GM23338 (cell line): ENCODE measurements around the gene CEP350. TPM values are rescaled to one million over a fixed set of nuclear protein-coding genes. Genes with fewer than 3 reads are reported as not detected.

Experiments used
- ATAC-seq: fragments of 200-7000 bp; cut with Tn5 transposase; 3 replicates; pipeline ENCODE4 v1.9.1; 2020
- DNase-seq: peaks from one replicate; pipeline ENCODE4 v3.0.0-alpha.2; 2015; ENCODE audit warnings: low spot score
- H2AFZ ChIP-seq: fragments of 200-600 bp; sonication (generic); 2 replicates; pipeline ENCODE4 v1.8.0; 2016; ENCODE audit warnings: antibody characterized with exemption, mild to moderate bottlenecking, moderate library complexity
- H3F3A ChIP-seq: fragments of 200-600 bp; sonication (generic); replicated peaks from 2 replicates; pipeline ENCODE4 v1.8.0; 2017; ENCODE audit warnings: antibody characterized with exemption, mixed run types, low read depth
- H3K27ac ChIP-seq: fragments of 200-600 bp; sonication (generic); 2 replicates; pipeline ENCODE4 v1.6.1; 2016; ENCODE audit warnings: low read depth
- H3K27me3 ChIP-seq: fragments of 200-600 bp; sonication (generic); 2 replicates; pipeline ENCODE4 v1.8.0; 2016; ENCODE audit warnings: mild to moderate bottlenecking, mixed run types, moderate library complexity; ENCODE audit not compliant: insufficient read depth
- H3K36me3 ChIP-seq: fragments of 200-600 bp; sonication (generic); 2 replicates; pipeline ENCODE4 v1.8.0; 2016; ENCODE audit warnings: mild to moderate bottlenecking; ENCODE audit not compliant: insufficient read depth
- H3K4me1 ChIP-seq: fragments of 200-600 bp; sonication (generic); 2 replicates; pipeline ENCODE4 v1.8.0; 2016; ENCODE audit warnings: mild to moderate bottlenecking, moderate library complexity; ENCODE audit not compliant: insufficient read depth
- H3K4me2 ChIP-seq: fragments of 200-600 bp; sonication (generic); 2 replicates; pipeline ENCODE4 v1.7.1; 2017; ENCODE audit warnings: mixed run types
- H3K4me3 ChIP-seq: fragments of 200-600 bp; sonication (generic); 2 replicates; pipeline ENCODE4 v1.6.1; 2016; ENCODE audit warnings: mixed run types
- H3K79me2 ChIP-seq: fragments of 200-600 bp; sonication (generic); replicated peaks from 2 replicates; pipeline ENCODE4 v1.8.0; 2017; ENCODE audit warnings: mild to moderate bottlenecking; ENCODE audit not compliant: insufficient read depth
- H3K9me2 ChIP-seq: fragments of 200-600 bp; sonication (generic); 2 replicates; pipeline ENCODE4 v1.8.0; 2017; ENCODE audit not compliant: insufficient read depth
- H4K20me1 ChIP-seq: fragments of 200-600 bp; sonication (generic); replicated peaks from 2 replicates; pipeline ENCODE4 v1.8.0; 2017; ENCODE audit warnings: mild to moderate bottlenecking; ENCODE audit not compliant: insufficient read depth
- H3K27ac Mint-ChIP-seq: 2 replicates; pipeline ENCODE4 v1.8.0; 2020; ENCODE audit warnings: inconsistent platforms, mild to moderate bottlenecking, moderate library complexity, mixed read lengths
- H3K27me3 Mint-ChIP-seq: 3 replicates; pipeline ENCODE4 v1.8.0; 2022; ENCODE audit warnings: low read depth, mild to moderate bottlenecking, moderate library complexity, mixed read lengths, inconsistent platforms; ENCODE audit not compliant: insufficient read depth, poor library complexity
- H3K36me3 Mint-ChIP-seq: 3 replicates; pipeline ENCODE4 v1.8.0; 2021; ENCODE audit warnings: low read depth, mild to moderate bottlenecking, inconsistent platforms, moderate library complexity, mixed read lengths
- H3K4me1 Mint-ChIP-seq: 3 replicates; pipeline ENCODE4 v1.8.0; 2020; ENCODE audit warnings: mild to moderate bottlenecking, inconsistent platforms, mixed read lengths
- H3K4me3 Mint-ChIP-seq: 3 replicates; pipeline ENCODE4 v1.8.0; 2021; ENCODE audit warnings: moderate library complexity, mild to moderate bottlenecking, inconsistent platforms, mixed read lengths
- H3K9me3 Mint-ChIP-seq: 3 replicates; pipeline ENCODE4 v1.8.0; 2020; ENCODE audit warnings: moderate library complexity, mild to moderate bottlenecking, inconsistent platforms, mixed read lengths
- CREB1 ChIP-seq: fragments of 250-450 bp; sonication (Bioruptor Pico); IDR thresholded peaks from 2 replicates; pipeline ENCODE4 v1.5.0; 2020; ENCODE audit warnings: low read depth, mild to moderate bottlenecking, moderate library complexity
- CTCF ChIP-seq, 2 experiments: fragments of 200-600 bp in 1 of 2; sonication (generic) in 1 of 2; conservative IDR thresholded peaks; 2 replicates each; pipeline versions ENCODE4 v1.5.1 to v1.6.1; 2016 to 2017; ENCODE audit warnings: antibody characterized with exemption in 2 of 2, low read depth in 2 of 2, mild to moderate bottlenecking in 2 of 2, moderate library complexity in 1 of 2
- ETS1 ChIP-seq: IDR thresholded peaks from 2 replicates; pipeline ENCODE4 v1.6.1; 2016; ENCODE audit warnings: antibody characterized with exemption
- EZH2 ChIP-seq: fragments of 200-600 bp; sonication (generic); IDR thresholded peaks from one replicate; pipeline ENCODE4 v1.8.0; 2017; ENCODE audit warnings: antibody characterized with exemption, mild to moderate bottlenecking, low read depth; ENCODE audit not compliant: unreplicated experiment
- EZH2phosphoT487 ChIP-seq: fragments of 200-600 bp; sonication (generic); IDR thresholded peaks from one replicate; pipeline ENCODE4 v1.8.1; 2018; ENCODE audit warnings: antibody characterized with exemption; ENCODE audit not compliant: unreplicated experiment
- JUNB ChIP-seq: IDR thresholded peaks from one replicate; pipeline ENCODE4 v1.6.1; 2016; ENCODE audit warnings: antibody characterized with exemption; ENCODE audit not compliant: unreplicated experiment
- NANOG ChIP-seq: IDR thresholded peaks from 2 replicates; pipeline ENCODE4 v1.6.1; 2016; ENCODE audit warnings: antibody characterized with exemption, borderline replicate concordance
- POLR2AphosphoS5 ChIP-seq: IDR thresholded peaks from 2 replicates; pipeline ENCODE4 v1.6.1; 2016; ENCODE audit warnings: antibody characterized with exemption, low read depth
- REST ChIP-seq: IDR thresholded peaks from one replicate; pipeline ENCODE4 v1.6.1; 2018; ENCODE audit warnings: antibody characterized with exemption; ENCODE audit not compliant: unreplicated experiment
- STAT1 ChIP-seq: IDR thresholded peaks from one replicate; pipeline ENCODE4 v1.6.1; 2016; ENCODE audit warnings: antibody characterized with exemption; ENCODE audit not compliant: unreplicated experiment
- ZNF114 ChIP-seq: fragments of 250-450 bp; sonication (Bioruptor Pico); IDR thresholded peaks from 2 replicates; pipeline ENCODE4 v1.5.0; 2020; ENCODE audit warnings: mild to moderate bottlenecking, moderate library complexity
- ZNF331 ChIP-seq: fragments of 250-450 bp; sonication (Bioruptor Pico); IDR thresholded peaks from 2 replicates; pipeline ENCODE4 v1.5.0; 2020; ENCODE audit warnings: low read depth, mild to moderate bottlenecking, moderate library complexity
- ZNF462 ChIP-seq: fragments of 250-450 bp; sonication (Bioruptor Pico); IDR thresholded peaks from 2 replicates; pipeline ENCODE4 v1.5.0; 2020; ENCODE audit warnings: mild to moderate bottlenecking, moderate library complexity
- polyA plus RNA-seq: library from polyadenylated mRNA; unstranded; fragments of >200 nt; fragmentation: Nextera tagmentation; extraction: Ambion mirVana; gene quantifications from 2 replicates; pipeline ENCODE4 v1.2.1, GENCODE V29; 2016
- total RNA-seq: library from RNA; depleted of rRNA; stranded (reverse); fragments of >200 nt; shearing (Covaris generic); gene quantifications from 2 replicates; pipeline ENCODE4 v1.2.3, GENCODE V29; 2014

The CEP350 gene
- total and polyA plus RNA-seq, 2 experiments from 2014 or later = 23.4 to 36.8 TPM

GRCh38 chr1:180081474-180081873 lies 126.9 kb downstream of the CEP350 start:
- H3K9me3 Mint-ChIP-seq = no peaks in the 10 kb centered on the region
- TF ChIP-seq NANOG (no peak), ZNF331 (no peak), ZNF462 (CRISPR knock-in tag) (no peak), EZH2 (no peak), CTCF (conservative IDR thresholded peaks at IDR 0.05; ENCODE audit: low read depth in 2 of 2) (no peak), REST (no peak), POLR2AphosphoS5 (no peak), STAT1 (no peak), ZNF114 (CRISPR knock-in tag) (no peak), JUNB (no peak), CREB1 (CRISPR knock-in tag) (no peak), ETS1 (no peak), EZH2phosphoT487 (no peak)
- no peaks in the 10 kb centered on the region for H3K4me1 ChIP-seq
- 0 out of 2 replicates have a peak, but pooled peaks cover 5% of the 10 kb centered on the region for H3K36me3 ChIP-seq
- no peaks in the 10 kb centered on the region for H3K9me2 ChIP-seq
- H3K4me3 ChIP-seq = no peak overlapping the region
- no peak overlapping the region for H3K4me3 Mint-ChIP-seq
- no peak for DNase-seq
- H3K27me3 Mint-ChIP-seq = peaks cover 3% of the 10 kb centered on the region
- H3F3A ChIP-seq = no peaks in the 10 kb centered on the region
- H3K27me3 ChIP-seq = no peaks in the 10 kb centered on the region
- H3K27ac ChIP-seq = no peak overlapping the region
- no peak for ATAC-seq
- H2AFZ ChIP-seq = no peak overlapping the region
- H4K20me1 ChIP-seq = no peaks in the 10 kb centered on the region
- no peaks in the 10 kb centered on the region for H3K79me2 ChIP-seq
- H3K4me1 Mint-ChIP-seq = no peaks in the 10 kb centered on the region
- no peak overlapping the region for H3K4me2 ChIP-seq
- no peak overlapping the region for H3K27ac Mint-ChIP-seq
- H3K36me3 Mint-ChIP-seq = peaks cover 3% of the 10 kb centered on the region; the same call in 2 of the 3 replicates
